GM19397 (cell line): ENCODE results near the gene MYPOP.
"Not testable (repeated sequence)": the region's sequence is repeated elsewhere in the genome, so short reads cannot be mapped to it uniquely, and the experiment has no call there.

ENCODE experiments used
- ATAC-seq: cut with Tn5 transposase; IDR thresholded peaks from one replicate; pipeline ENCODE4 v1.9.1; 2021; ENCODE audit warnings: mild to moderate bottlenecking, moderate library complexity; ENCODE audit not compliant: unreplicated experiment

MYPOP gene

DNA sequence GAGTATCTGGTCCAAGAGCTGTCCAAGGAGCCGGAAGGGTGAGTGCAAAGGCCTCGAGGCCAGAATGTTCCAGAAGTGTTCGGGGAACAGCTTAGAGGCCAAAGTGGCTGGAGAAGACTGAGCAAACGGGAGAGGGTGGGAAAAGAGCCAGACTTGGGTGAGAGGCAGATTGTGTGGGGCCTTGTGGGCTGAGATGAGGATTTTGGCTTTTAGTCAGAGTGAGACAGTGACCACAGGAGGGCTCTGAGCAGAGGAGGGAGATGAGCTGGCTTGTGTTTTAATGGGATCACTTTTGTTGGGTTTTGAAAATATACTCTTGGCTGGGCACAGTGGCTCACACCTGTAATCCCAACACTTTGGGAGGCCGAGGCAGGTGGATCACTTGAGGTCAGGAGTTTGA is 6.5 kb upstream of the MYPOP start:
- ATAC-seq, result no peak

- no peak for ATAC-seq
These were observed 3.8 kb upstream of the MYPOP start for GRCh38 chr19:45906221-45906620.

DNA sequence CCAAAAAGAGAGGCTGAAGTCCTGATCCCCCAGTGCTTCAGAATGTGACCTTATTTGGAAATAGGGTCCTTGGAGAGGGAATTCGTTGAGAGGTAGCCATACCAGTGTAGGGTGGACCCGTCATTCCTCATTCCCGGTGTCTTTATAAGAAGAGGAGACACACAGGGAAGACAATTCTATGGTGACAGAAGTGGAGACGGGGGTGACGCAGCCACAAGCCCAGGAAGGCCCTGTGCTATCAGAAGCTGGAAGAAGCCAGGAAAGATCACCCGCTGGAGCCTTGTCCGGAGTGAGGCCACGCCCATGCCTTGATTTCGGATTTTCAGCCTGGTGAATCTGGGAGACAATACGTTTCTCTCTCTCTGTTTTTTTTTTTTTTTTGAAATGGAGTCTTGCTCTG is 2.6 kb upstream of the MYPOP start:
- no peak for ATAC-seq

GRCh38 chr19:45902651-45903625 is 525 bp upstream of the MYPOP start:
- peak; percentile 89 for ATAC-seq

DNA sequence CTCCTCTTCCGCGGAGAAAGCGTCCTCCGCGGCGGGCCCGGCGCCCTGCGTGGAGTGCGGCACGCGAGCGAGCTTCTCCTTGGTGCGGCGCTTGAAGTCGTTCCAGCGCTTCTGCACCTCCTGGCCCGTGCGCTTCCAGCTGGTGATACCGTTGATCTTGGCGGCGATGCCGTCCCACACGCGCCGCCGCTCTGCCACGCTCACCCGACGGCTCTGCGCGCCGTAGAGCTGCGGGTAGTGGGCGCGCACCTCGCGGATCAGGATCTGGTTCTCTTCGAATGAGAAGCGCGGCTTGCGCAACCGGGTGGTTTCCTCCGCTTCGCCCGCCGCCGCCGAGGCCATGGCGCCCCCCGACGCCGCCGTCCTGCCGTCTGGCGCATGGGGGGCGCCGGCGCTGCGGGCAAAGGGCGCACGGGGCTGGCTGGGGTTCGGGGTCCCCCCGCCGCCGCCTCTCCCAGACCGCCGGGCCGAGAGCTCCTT is 941 bp downstream of the MYPOP start:
- no peak for ATAC-seq

- ATAC-seq, result no peak
These were observed 1.5 kb downstream of the MYPOP start for GRCh38 chr19:45900738-45901431.

DNA sequence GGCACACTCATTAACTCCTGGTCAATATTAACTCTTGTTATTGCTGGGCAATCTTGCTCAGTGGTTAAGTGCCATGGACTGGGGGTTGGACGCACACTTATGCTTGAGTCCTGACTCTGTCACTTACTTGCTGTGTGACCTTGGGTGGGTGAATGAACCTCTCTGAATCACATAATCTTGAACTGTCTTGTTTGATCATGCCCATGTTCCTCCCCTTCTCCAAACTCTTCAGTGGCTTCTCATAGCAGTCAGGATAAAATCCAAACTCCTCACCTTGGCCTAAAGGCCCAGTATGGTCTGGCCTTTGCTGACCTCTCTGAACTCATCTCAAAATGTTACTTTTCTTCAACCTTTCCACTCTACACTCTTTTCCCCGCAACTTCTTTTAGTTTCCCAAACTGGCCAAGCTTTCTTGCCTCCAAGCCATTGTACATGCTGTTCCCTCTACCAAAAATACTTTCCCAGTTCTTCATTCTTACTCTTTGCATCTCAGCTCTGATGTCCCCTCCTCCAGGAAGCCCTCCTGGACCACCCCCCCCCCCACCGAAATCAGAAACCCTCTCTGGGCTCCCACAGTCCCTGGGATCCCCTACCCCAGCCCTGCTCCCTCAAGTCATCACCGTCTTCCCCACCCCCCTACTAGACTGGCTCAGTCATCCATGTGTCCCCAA is 2.4 kb downstream of the MYPOP start:
- no peak for ATAC-seq

DNA sequence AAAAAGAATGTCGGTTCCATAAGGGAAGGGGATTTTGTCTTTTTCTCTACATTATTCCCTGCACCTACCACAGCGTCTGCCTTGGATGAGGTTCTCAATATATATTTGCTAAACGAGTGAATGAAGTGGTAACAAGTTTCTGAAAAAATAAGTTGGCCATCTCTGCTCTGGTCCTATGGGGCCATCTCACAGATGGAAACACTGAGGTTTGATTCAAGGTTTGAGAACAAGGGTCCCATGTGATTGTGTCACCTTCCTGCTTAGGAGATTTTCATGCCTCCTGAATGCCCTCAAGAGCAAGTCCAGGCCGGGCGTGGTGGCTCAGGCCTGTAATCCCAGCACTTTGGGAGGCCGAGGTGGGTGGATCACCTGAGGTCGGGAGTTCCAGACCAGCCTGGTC is 3.2 kb downstream of the MYPOP start:
- no peak for ATAC-seq

- no peak for ATAC-seq
These were observed 5.1 kb downstream of the MYPOP start for GRCh38 chr19:45897261-45897812.

DNA sequence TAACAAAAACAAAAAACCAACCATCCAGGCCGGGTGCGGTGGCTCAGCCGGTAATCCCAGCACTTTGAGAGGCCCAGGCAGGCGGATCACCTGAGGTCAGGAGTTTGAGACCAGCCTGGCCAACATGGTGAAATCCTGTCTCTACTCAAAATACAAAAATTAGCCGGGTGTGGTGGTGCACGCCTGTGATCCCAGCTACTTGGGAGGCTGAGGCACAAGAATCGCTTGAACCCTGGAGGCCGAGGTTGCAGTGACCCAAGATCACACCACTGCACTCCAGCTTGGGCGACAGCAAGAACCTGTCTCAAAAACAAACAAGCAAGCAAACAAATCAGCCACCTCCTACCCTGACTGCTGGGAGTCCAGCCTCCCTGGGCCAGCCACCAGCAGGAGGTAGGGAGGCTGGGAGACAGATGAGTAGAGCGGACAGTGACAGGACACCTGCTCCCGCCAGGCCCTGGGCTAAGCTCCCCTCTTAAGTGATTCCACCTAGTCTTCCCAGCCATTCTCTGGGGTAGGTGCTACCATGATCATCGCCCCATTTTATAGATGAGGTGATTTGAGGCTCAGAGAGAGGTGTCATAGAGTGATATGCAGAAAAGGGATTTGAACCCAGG is 6.3 kb downstream of the MYPOP start:
- ATAC-seq, result not testable (repeated sequence)

- no peak for ATAC-seq
These were observed 6.9 kb downstream of the MYPOP start for GRCh38 chr19:45895519-45895972.

- no peak for ATAC-seq
These were observed 11.5 kb downstream of the MYPOP start for GRCh38 chr19:45890877-45891276.

- no peak for ATAC-seq
These were observed 13.1 kb downstream of the MYPOP start for GRCh38 chr19:45889210-45889885.

- ATAC-seq, result no peak
These were observed 15.2 kb downstream of the MYPOP start for GRCh38 chr19:45887200-45887710.

- peak; percentile 49 for ATAC-seq
These were observed 15.8 kb downstream of the MYPOP start for GRCh38 chr19:45886427-45887199.

- ATAC-seq, result peak; percentile 49
These were observed 16.6 kb downstream of the MYPOP start, which contains the start of gene IRF2BP1 for GRCh38 chr19:45885556-45886426. IRF2BP1 (minus strand) TSS chr19:45886141; CDS start chr19:45885774, 367 bp downstream.

- no peak for ATAC-seq
These were observed 17.5 kb downstream of the MYPOP start for GRCh38 chr19:45884682-45885555.
